Measurements from ENCODE around the gene HNRNPK. TPM values are rescaled to one million over a fixed set of nuclear protein-coding genes. Genes with fewer than 3 reads are reported as not detected.

Gene HNRNPK
- total and polyA plus RNA-seq, 10 of the 15 experiments (the other 5 are each of a cell fraction or from before 2014, with no cell fraction given): 235 to 970 (median 652) TPM

DNA sequence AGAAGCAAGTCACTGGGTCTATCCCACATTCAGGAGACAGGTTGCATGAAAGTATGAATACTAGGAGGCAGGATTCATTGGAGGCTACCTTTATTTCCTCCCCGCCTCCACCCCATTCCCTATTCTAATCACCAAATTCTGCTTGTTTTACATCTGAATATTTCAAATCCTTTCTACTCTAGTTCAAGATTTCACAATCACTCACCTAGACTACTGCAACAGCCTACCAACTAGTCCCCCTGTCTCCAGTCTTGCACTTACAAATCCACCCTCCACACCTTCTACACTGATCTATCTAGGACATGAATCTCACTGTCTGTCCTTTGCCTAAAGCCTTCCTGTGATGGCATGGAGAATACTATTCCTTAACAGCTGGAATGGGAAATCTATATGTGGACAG is 52.4 kb downstream of the HNRNPK start (continued):
- TF ChIP-seq, protein P1, sequence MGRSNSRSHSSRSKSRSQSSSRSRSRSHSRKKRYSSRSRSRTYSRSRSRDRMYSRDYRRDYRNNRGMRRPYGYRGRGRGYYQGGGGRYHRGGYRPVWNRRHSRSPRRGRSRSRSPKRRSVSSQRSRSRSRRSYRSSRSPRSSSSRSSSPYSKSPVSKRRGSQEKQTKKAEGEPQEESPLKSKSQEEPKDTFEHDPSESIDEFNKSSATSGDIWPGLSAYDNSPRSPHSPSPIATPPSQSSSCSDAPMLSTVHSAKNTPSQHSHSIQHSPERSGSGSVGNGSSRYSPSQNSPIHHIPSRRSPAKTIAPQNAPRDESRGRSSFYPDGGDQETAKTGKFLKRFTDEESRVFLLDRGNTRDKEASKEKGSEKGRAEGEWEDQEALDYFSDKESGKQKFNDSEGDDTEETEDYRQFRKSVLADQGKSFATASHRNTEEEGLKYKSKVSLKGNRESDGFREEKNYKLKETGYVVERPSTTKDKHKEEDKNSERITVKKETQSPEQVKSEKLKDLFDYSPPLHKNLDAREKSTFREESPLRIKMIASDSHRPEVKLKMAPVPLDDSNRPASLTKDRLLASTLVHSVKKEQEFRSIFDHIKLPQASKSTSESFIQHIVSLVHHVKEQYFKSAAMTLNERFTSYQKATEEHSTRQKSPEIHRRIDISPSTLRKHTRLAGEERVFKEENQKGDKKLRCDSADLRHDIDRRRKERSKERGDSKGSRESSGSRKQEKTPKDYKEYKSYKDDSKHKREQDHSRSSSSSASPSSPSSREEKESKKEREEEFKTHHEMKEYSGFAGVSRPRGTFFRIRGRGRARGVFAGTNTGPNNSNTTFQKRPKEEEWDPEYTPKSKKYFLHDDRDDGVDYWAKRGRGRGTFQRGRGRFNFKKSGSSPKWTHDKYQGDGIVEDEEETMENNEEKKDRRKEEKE (IDR thresholded peaks at IDR 0.05): no peak
- TF ChIP-seq RAD51 (IDR thresholded peaks at IDR 0.05) (no peak), ASH2L (IDR thresholded peaks at IDR 0.05; ENCODE audit: borderline replicate concordance, low read depth) (no peak)

DNA sequence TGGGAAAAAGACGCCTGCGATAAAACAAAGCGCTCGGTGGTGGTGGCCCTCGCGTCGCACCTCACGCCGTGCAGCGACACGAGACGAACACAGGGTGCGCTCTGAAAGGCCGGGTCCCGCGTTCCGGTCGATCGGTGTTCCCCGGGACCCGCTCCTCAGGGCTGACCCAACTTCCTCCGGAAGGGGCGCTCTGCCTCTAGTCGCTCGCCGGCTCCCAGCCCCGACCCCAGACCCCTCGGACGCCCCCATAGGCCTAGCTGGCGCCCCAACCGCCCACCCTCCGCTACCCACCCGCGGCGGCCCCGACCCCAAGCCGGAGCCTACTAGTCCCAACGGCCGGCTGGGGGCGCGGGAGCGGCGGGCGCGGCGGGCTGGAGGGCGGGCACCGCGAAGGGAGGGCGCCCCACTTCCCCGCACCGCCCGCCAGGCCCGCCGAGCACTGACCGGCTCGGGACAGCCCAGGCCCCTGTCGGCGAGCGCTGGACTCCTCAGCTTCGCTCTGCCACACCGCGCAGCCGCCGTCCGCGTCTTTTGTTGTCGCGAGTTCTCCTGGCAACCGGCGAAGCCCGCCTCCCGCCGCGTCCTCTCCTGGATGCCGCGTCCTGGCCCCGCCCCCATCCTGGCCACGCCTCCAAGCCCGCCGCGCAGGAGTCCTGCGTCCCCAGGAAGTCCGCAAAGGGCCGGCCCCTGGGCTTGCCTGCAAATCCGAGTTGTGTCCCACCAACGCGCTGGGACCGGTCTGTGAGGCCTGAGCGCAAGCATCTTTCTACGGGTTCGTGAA is 58.9 kb downstream of the HNRNPK start, which contains the start of gene KIF27:
Gene KIF27, minus strand, starts transcription at position 506 of the 781 bp plus-strand sequence. CDS start 5,841 bp downstream, outside the sequence.
- peak within 1 kb of the TSS; percentile 84 for H2AFZ ChIP-seq (ENCODE audit: control insufficient read depth, low read depth, low read length)
- H3K4me3 ChIP-seq: peak within 1 kb of the TSS; percentile 79
- ChIA-PET RAD21 (ENCODE audit: unreplicated experiment) (interaction anchor here (0.6 to 2.4 kb wide), 10 partner anchors 9 to 398 kb away, joined by 3 to 7 read pairs (median 4); partner anchors contain the start of genes HNRNPK and RMI1), POLR2A (interaction anchor here (0.6 to 2.2 kb wide), 5 partner anchors 11 to 373 kb away, joined by 3 to 7 read pairs (median 5); partner anchors contain the start of genes HNRNPK and RMI1), CTCF (interaction anchor here (0.6 to 4.9 kb wide), 19 partner anchors 9 to 422 kb away, joined by 3 to 25 read pairs (median 4); a partner anchor contains a TSS), SMC1A (ENCODE audit: uncharacterized antibody, unreplicated experiment) (interaction anchor here (0.6 to 1.7 kb wide), 11 partner anchors 9 to 586 kb away, joined by 3 to 6 read pairs (median 3); no protein-coding TSS in a partner anchor)
- in situ Hi-C loops (cut with MboI): no loop called here
- peak within 1 kb of the TSS; percentile 73 for H3K9ac ChIP-seq (ENCODE audit: control insufficient read depth, insufficient read depth, low read length)
- no peak for FAIRE-seq
- peak within 1 kb of the TSS; percentile 97 for H3K4me2 ChIP-seq (ENCODE audit: control insufficient read depth, insufficient read depth)
- H3K4me1 ChIP-seq (ENCODE audit: control insufficient read depth, insufficient read depth, low read length): peaks cover 9% of the 10 kb centered on the region
- BruUV-seq (replicated peaks): TSS peak; percentile 98
- 1% methylated on average over 72 of the region's 92 CpGs for WGBS (ENCODE audit: insufficient coverage, insufficient replicate concordance, low lambda C conversion rate, missing lambda C conversion rate)
- H3K27me3 ChIP-seq (replicated peaks in 1 of 2; ENCODE audit: control insufficient read depth in 2 of 2, insufficient read depth in 2 of 2, low read length in 1 of 2): no peaks in the 10 kb centered on the region
- no peaks in the 10 kb centered on the region for H3K79me2 ChIP-seq (ENCODE audit: control insufficient read depth, insufficient read depth, low read length)
- H3K36me3 ChIP-seq (ENCODE audit: control insufficient read depth in 2 of 2, insufficient read depth in 2 of 2, low read length in 1 of 2): no peaks in the 10 kb centered on the region
- no peaks in the 10 kb centered on the region for H4K20me1 ChIP-seq (ENCODE audit: control insufficient read depth, insufficient read depth)
- H3K27ac ChIP-seq (ENCODE audit: control insufficient read depth, insufficient read depth): peak within 1 kb of the TSS; percentile 79
- peak; percentile 95 for ATAC-seq
- DNase-seq (ENCODE audit: low read depth, low spot score): peak; percentile 80
- no peaks in the 10 kb centered on the region for H3K9me3 ChIP-seq (replicated peaks; ENCODE audit: control insufficient read depth, insufficient read depth, low read length)
- intact Hi-C loops (cut with micrococcal nuclease; ENCODE audit: unreplicated experiment): loop anchor here (1.0 to 5.0 kb wide), 4 partner anchors 59 to 396 kb away; partner anchors contain the start of genes HNRNPK, IDNK, RMI1 and UBQLN1
- TF ChIP-seq RUNX3 (IDR thresholded peaks at IDR 0.05; ENCODE audit: low read length) (no peak; the same call in 1 of the 2 replicates), ZNF24 (IDR thresholded peaks at IDR 0.05) (no peak), GABPA (IDR thresholded peaks at IDR 0.05; ENCODE audit: low read depth) (peak; percentile 78), SPI1 (IDR thresholded peaks at IDR 0.05; ENCODE audit: borderline replicate concordance, insufficient read depth, low read depth, low read length) (no peak), EZH2 (IDR thresholded peaks at IDR 0.05; ENCODE audit: borderline replicate concordance, control insufficient read depth, low read depth, low read length) (no peak), ETV6 (conservative IDR thresholded peaks at IDR 0.05 in 1 of 2, IDR thresholded peaks at IDR 0.05 in 1 of 2; ENCODE audit: borderline replicate concordance in 1 of 2, low read depth in 1 of 2) (no peak), CREB1 (IDR thresholded peaks at IDR 0.05; ENCODE audit: low read depth) (peak; percentile 76), CBX5 (IDR thresholded peaks at IDR 0.05; ENCODE audit: low read depth) (no peak), SP1 (IDR thresholded peaks at IDR 0.05; ENCODE audit: low read depth, low read length) (peak; percentile 48), NR2C1 (IDR thresholded peaks at IDR 0.05) (0 out of 2 replicates have a peak, but pooled peaks have one; percentile 23), MEF2B (IDR thresholded peaks at IDR 0.05; ENCODE audit: partially characterized antibody, poor library complexity, severe bottlenecking) (no peak)
- TF ChIP-seq, protein P2, sequence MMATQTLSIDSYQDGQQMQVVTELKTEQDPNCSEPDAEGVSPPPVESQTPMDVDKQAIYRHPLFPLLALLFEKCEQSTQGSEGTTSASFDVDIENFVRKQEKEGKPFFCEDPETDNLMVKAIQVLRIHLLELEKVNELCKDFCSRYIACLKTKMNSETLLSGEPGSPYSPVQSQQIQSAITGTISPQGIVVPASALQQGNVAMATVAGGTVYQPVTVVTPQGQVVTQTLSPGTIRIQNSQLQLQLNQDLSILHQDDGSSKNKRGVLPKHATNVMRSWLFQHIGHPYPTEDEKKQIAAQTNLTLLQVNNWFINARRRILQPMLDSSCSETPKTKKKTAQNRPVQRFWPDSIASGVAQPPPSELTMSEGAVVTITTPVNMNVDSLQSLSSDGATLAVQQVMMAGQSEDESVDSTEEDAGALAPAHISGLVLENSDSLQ (IDR thresholded peaks at IDR 0.05): no peak
